ENCODE results near the gene NCOA1. TPM values are rescaled to one million over a fixed set of nuclear protein-coding genes. Genes with fewer than 3 reads are reported as not detected.

Gene NCOA1
- total and polyA plus RNA-seq, 2 donors (not counting 3 experiments of a cell fraction or from before 2014, with no cell fraction given), result 11.4 to 14.1 TPM

- Histone ChIP-seq H2AFZ (ENCODE audit: low read depth, low read length) (no peak overlapping the region), H3K27me3 (ENCODE audit: control insufficient read depth in 2 of 2, insufficient read depth in 2 of 2, low read length in 2 of 2) (no peaks in the 10 kb centered on the region), H3K27ac (ENCODE audit: insufficient read depth, low read depth, low read length) (no peak overlapping the region), H3K36me3 (ENCODE audit: control insufficient read depth in 2 of 2, extremely low read depth in 1 of 2, insufficient read depth in 2 of 2, low read length in 2 of 2) (no peaks in the 10 kb centered on the region), H3K4me3 (replicated peaks in 1 of 3; ENCODE audit: insufficient read depth in 1 of 3, low read depth in 1 of 3, low read length in 3 of 3) (no peak overlapping the region), H3K79me2 (ENCODE audit: control insufficient read depth, insufficient read depth, low read length) (no peaks in the 10 kb centered on the region), H3K9me1 (replicated peaks; ENCODE audit: control insufficient read depth, extremely low read depth, insufficient read depth, low read length) (no peaks in the 10 kb centered on the region), H3K4me2 (ENCODE audit: insufficient read depth, low read length) (no peak overlapping the region), H3K9me3 (replicated peaks; ENCODE audit: control insufficient read depth, insufficient read depth, low read length) (no peaks in the 10 kb centered on the region), H3K4me1 (ENCODE audit: control insufficient read depth, extremely low read depth, insufficient read depth, low read length) (no peaks in the 10 kb centered on the region), H3K9ac (replicated peaks; ENCODE audit: extremely low read depth, insufficient read depth, low read length) (no peak overlapping the region), H4K20me1 (replicated peaks; ENCODE audit: control insufficient read depth, extremely low read depth, insufficient read depth, low read length) (no peaks in the 10 kb centered on the region)
- BruUV-seq (replicated peaks), result no TSS peak
- POLR2A ChIA-PET, result no interaction called here
- intact Hi-C loops (cut with micrococcal nuclease), result no loop called here
- dilution Hi-C loops (cut with MboI; ENCODE audit: extremely low pct_ligation_motif_present, low sequenced_read_pairs), result no loop called here
- CTCF ChIA-PET, result interaction anchor here (0.6 to 3.3 kb wide), 4 partner anchors 20 to 235 kb away, joined by 3 to 12 read pairs (median 5); no protein-coding TSS in a partner anchor
- DNase-seq (ENCODE audit: low read depth, low spot score) (no peak), FAIRE-seq (no peak)
- TF ChIP-seq, protein P1, sequence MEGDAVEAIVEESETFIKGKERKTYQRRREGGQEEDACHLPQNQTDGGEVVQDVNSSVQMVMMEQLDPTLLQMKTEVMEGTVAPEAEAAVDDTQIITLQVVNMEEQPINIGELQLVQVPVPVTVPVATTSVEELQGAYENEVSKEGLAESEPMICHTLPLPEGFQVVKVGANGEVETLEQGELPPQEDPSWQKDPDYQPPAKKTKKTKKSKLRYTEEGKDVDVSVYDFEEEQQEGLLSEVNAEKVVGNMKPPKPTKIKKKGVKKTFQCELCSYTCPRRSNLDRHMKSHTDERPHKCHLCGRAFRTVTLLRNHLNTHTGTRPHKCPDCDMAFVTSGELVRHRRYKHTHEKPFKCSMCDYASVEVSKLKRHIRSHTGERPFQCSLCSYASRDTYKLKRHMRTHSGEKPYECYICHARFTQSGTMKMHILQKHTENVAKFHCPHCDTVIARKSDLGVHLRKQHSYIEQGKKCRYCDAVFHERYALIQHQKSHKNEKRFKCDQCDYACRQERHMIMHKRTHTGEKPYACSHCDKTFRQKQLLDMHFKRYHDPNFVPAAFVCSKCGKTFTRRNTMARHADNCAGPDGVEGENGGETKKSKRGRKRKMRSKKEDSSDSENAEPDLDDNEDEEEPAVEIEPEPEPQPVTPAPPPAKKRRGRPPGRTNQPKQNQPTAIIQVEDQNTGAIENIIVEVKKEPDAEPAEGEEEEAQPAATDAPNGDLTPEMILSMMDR (IDR thresholded peaks at IDR 0.05; ENCODE audit: extremely low read depth in 1 of 2, insufficient read depth in 1 of 2, low read depth in 1 of 2, low read length in 2 of 2), result no peak
- TF ChIP-seq MYC (IDR thresholded peaks at IDR 0.05; ENCODE audit: low read depth, low read length) (no peak), GATA2 (IDR thresholded peaks at IDR 0.05; ENCODE audit: insufficient read depth, insufficient read length, low read depth, low read length) (no peak), EZH2 (IDR thresholded peaks at IDR 0.05; ENCODE audit: borderline replicate concordance, low read depth, low read length, severe bottlenecking) (no peak), MAX (IDR thresholded peaks at IDR 0.05; ENCODE audit: insufficient read depth, insufficient read length) (no peak)
These were observed 101.5 kb downstream of the NCOA1 start for GRCh38 chr2:24592441-24593100.

Data from endothelial cell of umbilical vein (primary cell).